Liver (tissue), 9 donors: ENCODE measurements around the gene PLA1A. TPM values are rescaled to one million over a fixed set of nuclear protein-coding genes. Genes with fewer than 3 reads are reported as not detected.

Source experiments
- DNase-seq: peaks from one replicate; pipeline ENCODE4 v3.0.0-alpha.2; 2017; ENCODE audit warnings: low spot score
- H3K27ac ChIP-seq, 2 donors: one replicate each; pipeline ENCODE4 v1.7.0; 2013; ENCODE audit warnings: inconsistent platforms in 2 of 2, low read length in 2 of 2, control low read depth in 1 of 2, low read depth in 1 of 2, mild to moderate bottlenecking in 1 of 2
- H3K27me3 ChIP-seq, 4 donors: one replicate each; pipeline versions ENCODE4 v1.6.1 to v1.7.0; 2013; ENCODE audit warnings: low read length in 3 of 4, inconsistent platforms in 1 of 4, mild to moderate bottlenecking in 1 of 4, moderate library complexity in 1 of 4; ENCODE audit not compliant: control insufficient read depth in 4 of 4, insufficient read depth in 4 of 4
- H3K36me3 ChIP-seq, 4 donors: one replicate each; pipeline versions ENCODE4 v1.6.1 to v1.7.0; 2013; ENCODE audit warnings: low read length in 3 of 4, mild to moderate bottlenecking in 3 of 4, low read depth in 1 of 4, moderate library complexity in 1 of 4; ENCODE audit not compliant: control insufficient read depth in 4 of 4, insufficient read depth in 3 of 4
- H3K4me1 ChIP-seq, 4 donors: one replicate each; pipeline versions ENCODE4 v1.6.1 to v1.7.0; 2013; ENCODE audit warnings: low read length in 3 of 4, mild to moderate bottlenecking in 3 of 4, moderate library complexity in 1 of 4; ENCODE audit not compliant: control insufficient read depth in 4 of 4, insufficient read depth in 4 of 4
- H3K4me3 ChIP-seq, 3 donors: one replicate each; pipeline versions ENCODE4 v1.6.1 to v1.7.0; 2013; ENCODE audit warnings: low read length in 3 of 3, control low read depth in 1 of 3, low read depth in 1 of 3, mild to moderate bottlenecking in 1 of 3
- H3K9ac ChIP-seq, 2 donors: one replicate each; pipeline ENCODE4 v1.7.0; 2013; ENCODE audit warnings: low read length in 2 of 2, mild to moderate bottlenecking in 2 of 2, moderate library complexity in 2 of 2, control low read depth in 1 of 2, low read depth in 1 of 2
- H3K9me3 ChIP-seq, 4 donors: one replicate each; pipeline versions ENCODE4 v1.6.1 to v1.7.0; 2013; ENCODE audit warnings: low read length in 3 of 4; ENCODE audit not compliant: control insufficient read depth in 4 of 4
- EGR1 ChIP-seq, 2 donors: IDR thresholded peaks; 2 replicates each; pipeline ENCODE4 v1.6.1; 2016 to 2018; ENCODE audit warnings: antibody characterized with exemption in 2 of 2, low read depth in 2 of 2
- FOXA1 ChIP-seq: IDR thresholded peaks from 2 replicates; pipeline ENCODE4 v1.6.1; 2016; ENCODE audit warnings: antibody characterized with exemption
- FOXA2 ChIP-seq: IDR thresholded peaks from 2 replicates; pipeline ENCODE4 v1.6.1; 2016; ENCODE audit warnings: antibody characterized with exemption
- GABPA ChIP-seq, 2 donors: IDR thresholded peaks in 1 of 2; conservative IDR thresholded peaks in 1 of 2; 2 replicates each; pipeline ENCODE4 v1.6.1; 2016; ENCODE audit warnings: antibody characterized with exemption in 2 of 2, mild to moderate bottlenecking in 1 of 2, moderate library complexity in 1 of 2
- HNF4A ChIP-seq, 2 donors: conservative IDR thresholded peaks; 2 replicates each; pipeline ENCODE4 v1.6.1; 2016; ENCODE audit warnings: antibody characterized with exemption in 2 of 2, mild to moderate bottlenecking in 2 of 2
- HNF4G ChIP-seq: IDR thresholded peaks from 2 replicates; pipeline ENCODE4 v1.6.1; 2016; ENCODE audit warnings: antibody characterized with exemption
- JUND ChIP-seq, 2 donors: IDR thresholded peaks; 2 replicates each; pipeline ENCODE4 v1.6.1; 2016; ENCODE audit warnings: antibody characterized with exemption in 2 of 2
- MAX ChIP-seq: IDR thresholded peaks from 2 replicates; pipeline ENCODE4 v1.6.1; 2016; ENCODE audit warnings: antibody characterized with exemption
- NR2F2 ChIP-seq: IDR thresholded peaks from 2 replicates; pipeline ENCODE4 v1.6.1; 2016; ENCODE audit warnings: antibody characterized with exemption
- RAD21 ChIP-seq, 2 donors: IDR thresholded peaks; 2 replicates each; pipeline ENCODE4 v1.6.1; 2016; ENCODE audit warnings: antibody characterized with exemption in 2 of 2, mild to moderate bottlenecking in 2 of 2
- RXRA ChIP-seq, 2 donors: IDR thresholded peaks; 2 replicates each; pipeline ENCODE4 v1.6.1; 2017 to 2018; ENCODE audit warnings: antibody characterized with exemption in 2 of 2, mild to moderate bottlenecking in 1 of 2
- SP1 ChIP-seq: IDR thresholded peaks from 2 replicates; pipeline ENCODE4 v1.6.1; 2018; ENCODE audit warnings: antibody characterized with exemption, mild to moderate bottlenecking
- TAF1 ChIP-seq: conservative IDR thresholded peaks from 2 replicates; pipeline ENCODE4 v1.6.1; 2016; ENCODE audit warnings: antibody characterized with exemption, mild to moderate bottlenecking
- YY1 ChIP-seq: IDR thresholded peaks from 2 replicates; pipeline ENCODE4 v1.6.1; 2016; ENCODE audit warnings: antibody characterized with exemption, mild to moderate bottlenecking
- ZBTB33 ChIP-seq: IDR thresholded peaks from 2 replicates; pipeline ENCODE4 v1.6.1; 2016; ENCODE audit warnings: antibody characterized with exemption
- WGBS: extraction: QIAGEN DNeasy Blood & Tissue Kit; methylation state at CpG from one replicate; pipeline ENCODE4 v1.1.7; 2013; 5-methylcytosine and 5-hydroxymethylcytosine counted together
- polyA plus RNA-seq, 2 donors: library from polyadenylated mRNA; stranded (reverse) in 1 of 2; unstranded in 1 of 2; fragments of 200-250 nt in 1 of 2; fragments of >200 nt in 1 of 2; fragmentation: Nextera tagmentation in 1 of 2; extraction: Ambion mirVana in 1 of 2; gene quantifications; one replicate each; pipeline versions ENCODE4 v1.2.1 to v1.2.3, GENCODE V29; 2013 to 2015
- total RNA-seq, 2 donors: library from RNA; depleted of rRNA; stranded (reverse); fragments of >200 nt; gene quantifications; one replicate each; pipeline ENCODE4 v1.2.3, GENCODE V29; 2014
- TF ChIP-seq, protein P1 (sequence below): fragments of 150-350 bp; IDR thresholded peaks from 2 replicates; pipeline ENCODE4 v1.5.1; 2017; ENCODE audit warnings: improper control_type of control experiment, low read depth, low read length; ENCODE audit not compliant: missing input control
- TF ChIP-seq, protein P2 (sequence below): IDR thresholded peaks from 2 replicates; pipeline ENCODE4 v1.6.1; 2016; ENCODE audit warnings: antibody characterized with exemption
- TF ChIP-seq, protein P3 (sequence below): IDR thresholded peaks from 2 replicates; pipeline ENCODE4 v1.6.1; 2016; ENCODE audit warnings: antibody characterized with exemption, mild to moderate bottlenecking
- donor health status: healthy.
- donor health status: healthy.
- donor health status: healthy.
- donor health status: healthy.
- donor health status: healthy.

The PLA1A gene
- total and polyA plus RNA-seq, 4 donors = 6.0 to 63.9 (median 33.0) TPM

- H3K9ac ChIP-seq = no peak overlapping the region
- no peak overlapping the region for H3K27ac ChIP-seq
- TF ChIP-seq TAF1 (no peak), MAX (no peak), SP1 (no peak), HNF4G (no peak), RXRA (IDR thresholded peaks at IDR 0.05) (no peak), RAD21 (IDR thresholded peaks at IDR 0.05) (no peak), NR2F2 (no peak), FOXA2 (no peak), GABPA (IDR thresholded peaks at IDR 0.05 in 1 of 2, conservative IDR thresholded peaks at IDR 0.05 in 1 of 2) (no peak), FOXA1 (no peak), ZBTB33 (no peak), YY1 (no peak), EGR1 (IDR thresholded peaks at IDR 0.05; ENCODE audit: low read depth in 2 of 2) (no peak), JUND (IDR thresholded peaks at IDR 0.05) (no peak), HNF4A (conservative IDR thresholded peaks at IDR 0.05) (no peak)
- TF ChIP-seq, protein P1, sequence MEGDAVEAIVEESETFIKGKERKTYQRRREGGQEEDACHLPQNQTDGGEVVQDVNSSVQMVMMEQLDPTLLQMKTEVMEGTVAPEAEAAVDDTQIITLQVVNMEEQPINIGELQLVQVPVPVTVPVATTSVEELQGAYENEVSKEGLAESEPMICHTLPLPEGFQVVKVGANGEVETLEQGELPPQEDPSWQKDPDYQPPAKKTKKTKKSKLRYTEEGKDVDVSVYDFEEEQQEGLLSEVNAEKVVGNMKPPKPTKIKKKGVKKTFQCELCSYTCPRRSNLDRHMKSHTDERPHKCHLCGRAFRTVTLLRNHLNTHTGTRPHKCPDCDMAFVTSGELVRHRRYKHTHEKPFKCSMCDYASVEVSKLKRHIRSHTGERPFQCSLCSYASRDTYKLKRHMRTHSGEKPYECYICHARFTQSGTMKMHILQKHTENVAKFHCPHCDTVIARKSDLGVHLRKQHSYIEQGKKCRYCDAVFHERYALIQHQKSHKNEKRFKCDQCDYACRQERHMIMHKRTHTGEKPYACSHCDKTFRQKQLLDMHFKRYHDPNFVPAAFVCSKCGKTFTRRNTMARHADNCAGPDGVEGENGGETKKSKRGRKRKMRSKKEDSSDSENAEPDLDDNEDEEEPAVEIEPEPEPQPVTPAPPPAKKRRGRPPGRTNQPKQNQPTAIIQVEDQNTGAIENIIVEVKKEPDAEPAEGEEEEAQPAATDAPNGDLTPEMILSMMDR = no peak
- TF ChIP-seq, protein P2, sequence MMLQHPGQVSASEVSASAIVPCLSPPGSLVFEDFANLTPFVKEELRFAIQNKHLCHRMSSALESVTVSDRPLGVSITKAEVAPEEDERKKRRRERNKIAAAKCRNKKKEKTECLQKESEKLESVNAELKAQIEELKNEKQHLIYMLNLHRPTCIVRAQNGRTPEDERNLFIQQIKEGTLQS = no peak
- TF ChIP-seq, protein P3, sequence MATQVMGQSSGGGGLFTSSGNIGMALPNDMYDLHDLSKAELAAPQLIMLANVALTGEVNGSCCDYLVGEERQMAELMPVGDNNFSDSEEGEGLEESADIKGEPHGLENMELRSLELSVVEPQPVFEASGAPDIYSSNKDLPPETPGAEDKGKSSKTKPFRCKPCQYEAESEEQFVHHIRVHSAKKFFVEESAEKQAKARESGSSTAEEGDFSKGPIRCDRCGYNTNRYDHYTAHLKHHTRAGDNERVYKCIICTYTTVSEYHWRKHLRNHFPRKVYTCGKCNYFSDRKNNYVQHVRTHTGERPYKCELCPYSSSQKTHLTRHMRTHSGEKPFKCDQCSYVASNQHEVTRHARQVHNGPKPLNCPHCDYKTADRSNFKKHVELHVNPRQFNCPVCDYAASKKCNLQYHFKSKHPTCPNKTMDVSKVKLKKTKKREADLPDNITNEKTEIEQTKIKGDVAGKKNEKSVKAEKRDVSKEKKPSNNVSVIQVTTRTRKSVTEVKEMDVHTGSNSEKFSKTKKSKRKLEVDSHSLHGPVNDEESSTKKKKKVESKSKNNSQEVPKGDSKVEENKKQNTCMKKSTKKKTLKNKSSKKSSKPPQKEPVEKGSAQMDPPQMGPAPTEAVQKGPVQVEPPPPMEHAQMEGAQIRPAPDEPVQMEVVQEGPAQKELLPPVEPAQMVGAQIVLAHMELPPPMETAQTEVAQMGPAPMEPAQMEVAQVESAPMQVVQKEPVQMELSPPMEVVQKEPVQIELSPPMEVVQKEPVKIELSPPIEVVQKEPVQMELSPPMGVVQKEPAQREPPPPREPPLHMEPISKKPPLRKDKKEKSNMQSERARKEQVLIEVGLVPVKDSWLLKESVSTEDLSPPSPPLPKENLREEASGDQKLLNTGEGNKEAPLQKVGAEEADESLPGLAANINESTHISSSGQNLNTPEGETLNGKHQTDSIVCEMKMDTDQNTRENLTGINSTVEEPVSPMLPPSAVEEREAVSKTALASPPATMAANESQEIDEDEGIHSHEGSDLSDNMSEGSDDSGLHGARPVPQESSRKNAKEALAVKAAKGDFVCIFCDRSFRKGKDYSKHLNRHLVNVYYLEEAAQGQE = no peak
- WGBS = 86% methylated on average over 4 of the region's 4 CpGs
- H3K9me3 ChIP-seq = no peaks in the 10 kb centered on the region
- no peaks in the 10 kb centered on the region for H3K27me3 ChIP-seq
- DNase-seq = no peak
- H3K36me3 ChIP-seq = peaks cover 4 to 47% (median 22%) of the 10 kb centered on the region in 4 donors
- H3K4me3 ChIP-seq = no peak overlapping the region
- H3K4me1 ChIP-seq = no peaks in the 10 kb centered on the region
Measured at GRCh38 chr3:119616056-119616455, 18.4 kb downstream of the PLA1A start.
